Mucosa of rectum (tissue), 2 donors: ENCODE results near the gene NECAB2.

Source experiments
- H3K27ac ChIP-seq, 2 donors: one replicate each; pipeline ENCODE4 v1.7.0; 2013; ENCODE audit warnings: inconsistent platforms in 2 of 2, low read depth in 2 of 2, low read length in 2 of 2
- H3K27me3 ChIP-seq, 2 donors: one replicate each; pipeline ENCODE4 v1.7.0; 2013; ENCODE audit warnings: low read length in 2 of 2; ENCODE audit not compliant: control insufficient read depth in 2 of 2, insufficient read depth in 2 of 2
- H3K36me3 ChIP-seq, 2 donors: one replicate each; pipeline ENCODE4 v1.7.0; 2013; ENCODE audit warnings: low read length in 2 of 2; ENCODE audit not compliant: control insufficient read depth in 2 of 2, insufficient read depth in 2 of 2
- H3K4me1 ChIP-seq, 2 donors: one replicate each; pipeline ENCODE4 v1.7.0; 2013; ENCODE audit warnings: low read length in 2 of 2, mild to moderate bottlenecking in 1 of 2; ENCODE audit not compliant: control insufficient read depth in 2 of 2, insufficient read depth in 2 of 2
- H3K4me3 ChIP-seq, 2 donors: one replicate each; pipeline ENCODE4 v1.7.0; 2013; ENCODE audit warnings: low read length in 2 of 2
- H3K9ac ChIP-seq, 2 donors: one replicate each; pipeline ENCODE4 v1.7.0; 2013; ENCODE audit warnings: low read length in 2 of 2, low read depth in 1 of 2, mild to moderate bottlenecking in 1 of 2
- H3K9me3 ChIP-seq, 2 donors: one replicate each; pipeline ENCODE4 v1.7.0; 2013; ENCODE audit warnings: low read length in 2 of 2; ENCODE audit not compliant: control insufficient read depth in 2 of 2
- donor health status: healthy.
- donor health status: Normal muscosa, but diverticular disease.

NECAB2 gene

GRCh38 chr16:84042879-84043485 is 74.9 kb downstream of the NECAB2 start:
- Histone ChIP-seq H3K27ac (no peak overlapping the region), H3K9ac (no peak overlapping the region), H3K9me3 (no peaks in the 10 kb centered on the region), H3K27me3 (peaks cover 9 to 18% of the 10 kb centered on the region in 2 donors), H3K36me3 (no peaks in the 10 kb centered on the region), H3K4me1 (no peaks in the 10 kb centered on the region), H3K4me3 (no peak overlapping the region)

GRCh38 chr16:84043486-84044117 is 75.6 kb downstream of the NECAB2 start:
- no peak overlapping the region for H3K27ac ChIP-seq

GRCh38 chr16:84044118-84044488 is 76.1 kb downstream of the NECAB2 start:
- no peaks in the 10 kb centered on the region for H3K9me3 ChIP-seq
- no peak overlapping the region for H3K4me3 ChIP-seq
- peaks cover 9 to 18% of the 10 kb centered on the region in 2 donors for H3K27me3 ChIP-seq

More at GRCh38 chr16:84043486-84044117, 75.6 kb downstream of the NECAB2 start:
- H3K4me1 ChIP-seq: no peaks in the 10 kb centered on the region
- H3K36me3 ChIP-seq: no peaks in the 10 kb centered on the region
- H3K9me3 ChIP-seq: no peaks in the 10 kb centered on the region
- H3K27me3 ChIP-seq: peaks cover 9 to 18% of the 10 kb centered on the region in 2 donors
- no peak overlapping the region for H3K4me3 ChIP-seq
- no peak overlapping the region for H3K9ac ChIP-seq

GRCh38 chr16:84045001-84045817 is 77.2 kb downstream of the NECAB2 start:
- H3K36me3 ChIP-seq: peaks cover 3 to 4% of the 10 kb centered on the region in 2 donors
- no peak overlapping the region for H3K4me3 ChIP-seq
- peaks cover 9 to 18% of the 10 kb centered on the region in 2 donors for H3K27me3 ChIP-seq
- H3K27ac ChIP-seq: no peak overlapping the region
- no peaks in the 10 kb centered on the region for H3K9me3 ChIP-seq
- H3K4me1 ChIP-seq: no peaks in the 10 kb centered on the region
- no peak overlapping the region for H3K9ac ChIP-seq

More at GRCh38 chr16:84044118-84044488, 76.1 kb downstream of the NECAB2 start:
- Histone ChIP-seq H3K9ac (no peak overlapping the region), H3K4me1 (no peaks in the 10 kb centered on the region), H3K27ac (no peak overlapping the region), H3K36me3 (no peaks in the 10 kb centered on the region)

GRCh38 chr16:84045818-84046470 is 77.9 kb downstream of the NECAB2 start:
- Histone ChIP-seq H3K36me3 (peaks cover 3 to 7% of the 10 kb centered on the region in 2 donors), H3K4me1 (no peaks in the 10 kb centered on the region), H3K9me3 (no peaks in the 10 kb centered on the region), H3K9ac (no peak overlapping the region), H3K4me3 (no peak overlapping the region), H3K27ac (no peak overlapping the region), H3K27me3 (peaks cover 9 to 18% of the 10 kb centered on the region in 2 donors)

- no peak overlapping the region for H3K9ac ChIP-seq
- H3K4me3 ChIP-seq: no peak overlapping the region
- peaks cover 5 to 10% of the 10 kb centered on the region in 2 donors for H3K36me3 ChIP-seq
- H3K4me1 ChIP-seq: no peaks in the 10 kb centered on the region
- H3K9me3 ChIP-seq: no peaks in the 10 kb centered on the region
- H3K27me3 ChIP-seq: peaks cover 9 to 13% of the 10 kb centered on the region in 2 donors
- H3K27ac ChIP-seq: no peak overlapping the region
Measured at GRCh38 chr16:84047206-84047605, 79.2 kb downstream of the NECAB2 start.

GRCh38 chr16:84047626-84048025 is 79.6 kb downstream of the NECAB2 start:
- H3K9me3 ChIP-seq: no peaks in the 10 kb centered on the region
- peaks cover 8 to 14% of the 10 kb centered on the region in 2 donors for H3K36me3 ChIP-seq
- no peaks in the 10 kb centered on the region for H3K4me1 ChIP-seq
- no peak overlapping the region for H3K4me3 ChIP-seq
- peaks cover 9 to 13% of the 10 kb centered on the region in 2 donors for H3K27me3 ChIP-seq
- no peak overlapping the region for H3K9ac ChIP-seq
- no peak overlapping the region for H3K27ac ChIP-seq

GRCh38 chr16:84048270-84048669 is 80.2 kb downstream of the NECAB2 start:
- H3K27me3 ChIP-seq: peaks cover 4 to 13% of the 10 kb centered on the region in 2 donors
- H3K36me3 ChIP-seq: peaks cover 14 to 17% of the 10 kb centered on the region in 2 donors
- H3K4me1 ChIP-seq: no peaks in the 10 kb centered on the region
- H3K9me3 ChIP-seq: no peaks in the 10 kb centered on the region
- H3K9ac ChIP-seq: no peak overlapping the region
- H3K27ac ChIP-seq: no peak overlapping the region
- H3K4me3 ChIP-seq: no peak overlapping the region

- Histone ChIP-seq H3K27me3 (peaks cover 0 to 9% of the 10 kb centered on the region in 2 donors), H3K4me1 (no peaks in the 10 kb centered on the region), H3K36me3 (peaks cover 20 to 22% of the 10 kb centered on the region in 2 donors), H3K27ac (no peak overlapping the region), H3K9me3 (no peaks in the 10 kb centered on the region), H3K9ac (no peak overlapping the region), H3K4me3 (no peak overlapping the region)
Measured at GRCh38 chr16:84048871-84049270, 80.8 kb downstream of the NECAB2 start.
